ENCODE data around the gene SPEM3. TPM values are rescaled to one million over a fixed set of nuclear protein-coding genes. Genes with fewer than 3 reads are reported as not detected.

SPEM3 gene
- total RNA-seq, 1 donor = not detected

DNA sequence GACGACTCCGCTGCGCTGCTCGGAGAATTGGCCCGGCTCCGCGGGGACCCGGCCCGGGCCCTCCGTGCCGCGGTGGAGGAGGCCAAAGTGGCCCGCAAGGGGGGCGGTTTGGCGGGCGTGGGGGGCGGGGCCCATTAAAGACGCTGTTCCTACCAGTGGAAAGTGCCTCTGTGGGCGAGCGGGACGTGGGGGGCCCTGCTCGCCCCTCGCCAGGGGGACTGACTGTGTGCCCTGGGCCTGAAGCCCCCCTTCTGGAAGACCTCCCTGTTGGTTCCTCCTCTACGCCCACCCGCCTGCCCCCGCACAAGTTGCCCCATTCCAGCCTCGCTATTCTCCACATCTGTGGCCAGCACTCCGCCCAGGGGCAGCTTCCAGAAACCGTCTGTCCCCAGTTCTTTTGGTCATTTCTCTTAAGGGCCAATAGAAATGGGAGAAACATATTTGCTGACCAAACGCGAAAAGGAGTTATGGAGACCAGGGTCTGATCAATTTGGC lies 8.8 kb downstream of the SPEM3 start:
- TF ChIP-seq, protein P1, sequence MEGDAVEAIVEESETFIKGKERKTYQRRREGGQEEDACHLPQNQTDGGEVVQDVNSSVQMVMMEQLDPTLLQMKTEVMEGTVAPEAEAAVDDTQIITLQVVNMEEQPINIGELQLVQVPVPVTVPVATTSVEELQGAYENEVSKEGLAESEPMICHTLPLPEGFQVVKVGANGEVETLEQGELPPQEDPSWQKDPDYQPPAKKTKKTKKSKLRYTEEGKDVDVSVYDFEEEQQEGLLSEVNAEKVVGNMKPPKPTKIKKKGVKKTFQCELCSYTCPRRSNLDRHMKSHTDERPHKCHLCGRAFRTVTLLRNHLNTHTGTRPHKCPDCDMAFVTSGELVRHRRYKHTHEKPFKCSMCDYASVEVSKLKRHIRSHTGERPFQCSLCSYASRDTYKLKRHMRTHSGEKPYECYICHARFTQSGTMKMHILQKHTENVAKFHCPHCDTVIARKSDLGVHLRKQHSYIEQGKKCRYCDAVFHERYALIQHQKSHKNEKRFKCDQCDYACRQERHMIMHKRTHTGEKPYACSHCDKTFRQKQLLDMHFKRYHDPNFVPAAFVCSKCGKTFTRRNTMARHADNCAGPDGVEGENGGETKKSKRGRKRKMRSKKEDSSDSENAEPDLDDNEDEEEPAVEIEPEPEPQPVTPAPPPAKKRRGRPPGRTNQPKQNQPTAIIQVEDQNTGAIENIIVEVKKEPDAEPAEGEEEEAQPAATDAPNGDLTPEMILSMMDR (IDR thresholded peaks at IDR 0.05; ENCODE audit: extremely low read depth, low read depth, low read length) = no peak
- no peaks in the 10 kb centered on the region for H4K20me1 ChIP-seq (ENCODE audit: insufficient read depth, low read length)
- H3K4me3 ChIP-seq (ENCODE audit: insufficient read depth, low read length) = peak overlapping the region; percentile 58
- no peak overlapping the region for H3K27ac ChIP-seq (ENCODE audit: low read depth, low read length)
- H3K27me3 ChIP-seq (ENCODE audit: insufficient read depth, low read length) = peaks cover 40% of the 10 kb centered on the region
- no peaks in the 10 kb centered on the region for H3K79me2 ChIP-seq (ENCODE audit: insufficient read depth, low read length)
- H3K9me3 ChIP-seq (ENCODE audit: low read depth, low read length) = no peaks in the 10 kb centered on the region
- H3K36me3 ChIP-seq (ENCODE audit: insufficient read depth, low read length) = no peaks in the 10 kb centered on the region
- no peak overlapping the region for H2AFZ ChIP-seq (ENCODE audit: low read length)
- peaks cover 26% of the 10 kb centered on the region for H3K4me1 ChIP-seq (ENCODE audit: insufficient read depth, low read length)
- peak; percentile 31 for DNase-seq (ENCODE audit: insufficient read length, low spot score, missing footprints)
- peak overlapping the region; percentile 85 for H3K4me2 ChIP-seq (ENCODE audit: insufficient read depth, low read length)

DNA sequence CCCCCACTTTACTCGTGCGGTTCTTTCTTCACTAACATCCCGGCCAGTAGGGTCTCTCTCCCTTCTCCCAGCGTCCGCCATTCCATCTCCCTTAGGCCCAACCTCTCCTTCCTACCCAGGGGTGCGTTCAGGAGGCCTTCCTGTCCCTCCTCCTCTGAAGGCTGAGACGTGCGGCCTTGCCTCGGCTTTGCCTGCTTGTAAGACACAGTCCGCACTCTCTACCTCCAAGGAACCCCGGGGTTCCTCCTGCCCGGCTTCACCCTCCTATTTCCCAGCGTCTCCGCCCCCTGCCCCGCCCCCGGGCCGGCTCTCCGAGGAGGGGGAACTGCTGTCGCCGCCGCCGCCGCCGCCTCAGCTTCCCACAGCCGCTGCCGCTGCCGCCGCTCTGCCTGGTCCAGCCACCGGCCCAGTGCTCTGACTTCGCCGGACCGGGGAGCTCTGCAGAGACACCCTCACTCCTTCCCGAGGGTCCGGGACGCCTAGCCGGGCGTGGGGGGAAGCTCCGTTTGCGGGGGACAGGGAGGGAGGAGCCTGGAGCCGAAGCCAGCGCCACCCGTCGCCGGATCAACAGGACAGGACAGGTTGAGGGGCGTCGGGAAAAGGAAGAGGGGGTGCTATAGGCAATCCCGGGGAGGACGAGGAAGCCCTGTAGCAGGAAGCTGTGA lies 9.4 kb downstream of the SPEM3 start:
- no peaks in the 10 kb centered on the region for H3K79me2 ChIP-seq (ENCODE audit: insufficient read depth, low read length)
- H4K20me1 ChIP-seq (ENCODE audit: insufficient read depth, low read length) = no peaks in the 10 kb centered on the region
- peaks cover 26% of the 10 kb centered on the region for H3K4me1 ChIP-seq (ENCODE audit: insufficient read depth, low read length)
- H3K4me3 ChIP-seq (ENCODE audit: insufficient read depth, low read length) = peak overlapping the region; percentile 37
- H3K27me3 ChIP-seq (ENCODE audit: insufficient read depth, low read length) = peaks cover 40% of the 10 kb centered on the region
- TF ChIP-seq, protein P1 (IDR thresholded peaks at IDR 0.05; ENCODE audit: extremely low read depth, low read depth, low read length) = no peak
- no peaks in the 10 kb centered on the region for H3K36me3 ChIP-seq (ENCODE audit: insufficient read depth, low read length)
- H3K9me3 ChIP-seq (ENCODE audit: low read depth, low read length) = no peaks in the 10 kb centered on the region
- H3K27ac ChIP-seq (ENCODE audit: low read depth, low read length) = no peak overlapping the region
- H2AFZ ChIP-seq (ENCODE audit: low read length) = no peak overlapping the region
- peak overlapping the region; percentile 85 for H3K4me2 ChIP-seq (ENCODE audit: insufficient read depth, low read length)
- DNase-seq (ENCODE audit: insufficient read length, low spot score, missing footprints) = peak; percentile 86

DNA sequence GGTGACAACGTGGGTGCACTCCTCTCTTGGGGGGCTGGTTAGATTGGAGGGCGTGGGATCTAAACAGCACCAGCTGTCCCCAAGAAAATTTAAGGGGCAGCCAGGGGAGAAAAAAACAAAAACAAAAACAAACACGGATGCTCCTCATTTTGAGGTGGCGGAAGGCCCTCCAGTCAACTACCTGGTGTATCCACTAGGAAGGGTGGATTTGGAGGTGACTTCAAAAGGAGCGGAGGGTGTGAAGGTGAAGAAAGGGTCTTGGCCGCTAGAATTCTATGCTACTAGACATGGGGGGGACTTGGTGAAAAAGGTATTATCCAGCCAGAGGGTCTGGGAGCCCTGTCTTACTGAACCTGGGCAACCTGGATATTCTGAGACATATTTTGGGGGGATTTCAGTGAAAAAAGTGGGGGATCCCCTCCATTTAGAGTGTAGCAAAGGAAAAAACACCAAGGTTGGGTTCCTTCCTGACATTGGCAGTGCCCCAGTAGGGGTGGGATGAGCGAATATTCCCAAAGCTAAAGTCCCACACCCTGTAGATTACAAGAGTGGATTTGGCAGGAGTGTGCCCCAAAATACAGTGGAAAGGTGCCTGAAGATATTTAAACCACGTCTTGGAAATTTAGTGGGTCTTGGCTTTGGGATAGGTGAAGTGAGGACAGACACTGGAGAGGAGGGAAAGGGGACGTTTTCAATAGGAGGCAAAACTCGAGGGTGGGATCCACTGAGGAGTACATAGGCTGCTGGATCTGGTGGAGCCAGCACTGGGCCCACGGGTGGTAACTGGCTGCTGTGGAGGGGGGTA lies 10.2 kb downstream of the SPEM3 start:
- Histone ChIP-seq H3K36me3 (ENCODE audit: insufficient read depth, low read length) (no peaks in the 10 kb centered on the region), H3K4me2 (ENCODE audit: insufficient read depth, low read length) (no peak overlapping the region), H3K4me1 (ENCODE audit: insufficient read depth, low read length) (peaks cover 28% of the 10 kb centered on the region), H3K27ac (ENCODE audit: low read depth, low read length) (no peak overlapping the region), H3K4me3 (ENCODE audit: insufficient read depth, low read length) (no peak overlapping the region), H2AFZ (ENCODE audit: low read length) (no peak overlapping the region), H3K27me3 (ENCODE audit: insufficient read depth, low read length) (peaks cover 40% of the 10 kb centered on the region), H3K9me3 (ENCODE audit: low read depth, low read length) (no peaks in the 10 kb centered on the region), H4K20me1 (ENCODE audit: insufficient read depth, low read length) (no peaks in the 10 kb centered on the region), H3K79me2 (ENCODE audit: insufficient read depth, low read length) (no peaks in the 10 kb centered on the region)
- TF ChIP-seq, protein P1 (IDR thresholded peaks at IDR 0.05; ENCODE audit: extremely low read depth, low read depth, low read length) = no peak
- peak; percentile 80 for DNase-seq (ENCODE audit: insufficient read length, low spot score, missing footprints)
